Endothelial cell of umbilical vein (primary cell): ENCODE data around the gene PML. TPM values are rescaled to one million over a fixed set of nuclear protein-coding genes. Genes with fewer than 3 reads are reported as not detected.

Source experiments
- BruUV-seq: library from RNA; stranded (reverse); fragments of 400-500 nt; replicated peaks from 2 replicates; lab custom pipeline; 2021; lab: Mats Ljungman, UMichigan
- CTCF ChIA-PET: fragments of 300-600, 350-600 bp; sonication (Branson Sonifier 250); formaldehyde crosslinking; loops from one replicate; lab custom pipeline; 2021; ENCODE audit warnings: antibody characterized with exemption, inconsistent platforms; lab: Charles Lee
- POLR2A ChIA-PET: fragments of 300-600, 350-600 bp; sonication (Branson Sonifier 250); formaldehyde crosslinking; loops from one replicate; lab custom pipeline; 2021; ENCODE audit warnings: antibody characterized with exemption, inconsistent platforms; lab: Charles Lee
- DNase-seq: peaks from one replicate; pipeline ENCODE4 v3.0.0-alpha.2; 2011; ENCODE audit warnings: low read depth, low spot score
- FAIRE-seq: peaks from 2 replicates; lab custom pipeline; 2011; peaks lifted over from hg19 to GRCh38; lab: Jason Lieb, UNC
- H2AFZ ChIP-seq: 2 replicates; pipeline ENCODE4 v1.6.0; 2012; ENCODE audit warnings: low read depth, low read length, control low read depth, inconsistent platforms
- H3K27ac ChIP-seq: 2 replicates; pipeline ENCODE4 v1.5.1; 2011; ENCODE audit warnings: low read depth, mild to moderate bottlenecking, control low read depth, low read length, moderate library complexity; ENCODE audit not compliant: insufficient read depth
- H3K27me3 ChIP-seq, 2 experiments: 2 replicates each; pipeline versions ENCODE4 v1.6.0 to v1.6.1; 2011; ENCODE audit warnings: low read length in 2 of 2, mixed read lengths in 1 of 2; ENCODE audit not compliant: control insufficient read depth in 2 of 2, insufficient read depth in 2 of 2
- H3K36me3 ChIP-seq, 2 experiments: 2 replicates in 1 of 2; 3 replicates in 1 of 2; pipeline ENCODE4 v1.5.1; 2011; ENCODE audit warnings: low read length in 2 of 2, mild to moderate bottlenecking in 1 of 2, moderate library complexity in 1 of 2; ENCODE audit not compliant: control insufficient read depth in 2 of 2, insufficient read depth in 2 of 2; ENCODE audit errors: extremely low read depth in 1 of 2
- H3K4me1 ChIP-seq: 3 replicates; pipeline ENCODE4 v1.5.1; 2011; ENCODE audit warnings: mild to moderate bottlenecking, low read length; ENCODE audit not compliant: control insufficient read depth, insufficient read depth; ENCODE audit errors: extremely low read depth
- H3K4me2 ChIP-seq: 2 replicates; pipeline ENCODE4 v1.6.1; 2011; ENCODE audit warnings: low read length, control low read depth, mixed read lengths; ENCODE audit not compliant: insufficient read depth
- H3K4me3 ChIP-seq, 3 experiments: fragments of 200-600 bp in 1 of 3; sonication (generic), shearing (Covaris generic) in 1 of 3; replicated peaks in 1 of 3; 2 replicates each; pipeline ENCODE4 v1.5.1; 2011 to 2016; ENCODE audit warnings: control low read depth in 3 of 3, low read length in 3 of 3, mild to moderate bottlenecking in 2 of 3, inconsistent platforms in 1 of 3, low read depth in 1 of 3, moderate library complexity in 1 of 3; ENCODE audit not compliant: insufficient read depth in 1 of 3
- H3K79me2 ChIP-seq: 2 replicates; pipeline ENCODE4 v1.6.0; 2012; ENCODE audit warnings: low read length, inconsistent platforms; ENCODE audit not compliant: control insufficient read depth, insufficient read depth
- H3K9ac ChIP-seq: replicated peaks from 2 replicates; pipeline ENCODE3; 2011; ENCODE audit warnings: low read length, control low read depth; ENCODE audit not compliant: insufficient read depth; ENCODE audit errors: extremely low read depth
- H3K9me1 ChIP-seq: replicated peaks from 3 replicates; pipeline ENCODE4 v1.6.0; 2011; ENCODE audit warnings: mild to moderate bottlenecking, low read length; ENCODE audit not compliant: control insufficient read depth, insufficient read depth; ENCODE audit errors: extremely low read depth
- H3K9me3 ChIP-seq: replicated peaks from 2 replicates; pipeline ENCODE4 v1.5.1; 2012; ENCODE audit warnings: low read length, inconsistent platforms; ENCODE audit not compliant: control insufficient read depth, insufficient read depth
- H4K20me1 ChIP-seq: replicated peaks from 2 replicates; pipeline ENCODE3; 2011; ENCODE audit warnings: mild to moderate bottlenecking, low read length; ENCODE audit not compliant: control insufficient read depth, insufficient read depth; ENCODE audit errors: extremely low read depth
- EZH2 ChIP-seq: IDR thresholded peaks from 2 replicates; pipeline ENCODE4 v1.6.1; 2012; ENCODE audit warnings: borderline replicate concordance, low read depth, mild to moderate bottlenecking, moderate library complexity, low read length, inconsistent platforms; ENCODE audit not compliant: severe bottlenecking
- FOS ChIP-seq: IDR thresholded peaks from 2 replicates; pipeline ENCODE4 v1.6.1; 2011; ENCODE audit warnings: mild to moderate bottlenecking, low read length, moderate library complexity, borderline replicate concordance; ENCODE audit not compliant: insufficient read depth
- GATA2 ChIP-seq: IDR thresholded peaks from 2 replicates; pipeline ENCODE4 v1.7.0; 2011; ENCODE audit warnings: low read depth, mild to moderate bottlenecking, moderate library complexity, mixed read lengths, low read length; ENCODE audit not compliant: insufficient read length, insufficient read depth
- JUN ChIP-seq: IDR thresholded peaks from 2 replicates; pipeline ENCODE4 v1.6.1; 2011; ENCODE audit warnings: borderline replicate concordance, low read depth; ENCODE audit not compliant: insufficient read length, insufficient read depth
- MYC ChIP-seq: IDR thresholded peaks from one replicate; pipeline ENCODE4 v1.6.1; 2011; ENCODE audit warnings: mild to moderate bottlenecking, low read depth, low read length
- POLR2A ChIP-seq: IDR thresholded peaks from 2 replicates; pipeline ENCODE4 v1.6.1; 2012; ENCODE audit warnings: low read depth, mild to moderate bottlenecking, control low read depth, low read length
- POLR2AphosphoS5 ChIP-seq: IDR thresholded peaks from 2 replicates; pipeline ENCODE4 v1.6.1; 2012; ENCODE audit warnings: low read depth, mild to moderate bottlenecking, control low read depth, low read length, moderate library complexity; ENCODE audit not compliant: insufficient read depth
- dilution Hi-C: fragments of 300-500 bp; cut with MboI; formaldehyde crosslinking; loops from one replicate; pipeline ENCODE4 v1.15.0; 2019; ENCODE audit warnings: low sequenced_read_pairs; ENCODE audit not compliant: extremely low pct_ligation_motif_present
- intact Hi-C: fragments of 100-400 bp; cut with micrococcal nuclease; formaldehyde crosslinking; loops from one replicate; pipeline ENCODE4 v1.10.0; 2022
- polyA plus RNA-seq, 4 experiments: library from polyadenylated mRNA; depleted of rRNA in 3 of 4; stranded (reverse) in 3 of 4; unstranded in 1 of 4; fragments of >200 nt; gene quantifications; 2 replicates each; pipeline versions ENCODE4 v1.2.1 to v1.2.3, GENCODE V29; 2011 to 2012; ENCODE audit warnings: missing spikeins in 1 of 4
- total RNA-seq: library from RNA; stranded (reverse); gene quantifications from 2 replicates; pipeline ENCODE4 v1.2.3, GENCODE V29; 2021
- TF ChIP-seq, protein P1 (sequence below), 2 donors: IDR thresholded peaks; 1 replicate in 1 of 2; 2 replicates in 1 of 2; pipeline ENCODE4 v1.5.1; 2011; ENCODE audit warnings: low read length in 2 of 2, mild to moderate bottlenecking in 2 of 2, moderate library complexity in 2 of 2, control low read depth in 1 of 2, inconsistent platforms in 1 of 2, low read depth in 1 of 2; ENCODE audit not compliant: insufficient read depth in 1 of 2; ENCODE audit errors: extremely low read depth in 1 of 2
- TF ChIP-seq, protein P2 (sequence below): IDR thresholded peaks from 2 replicates; pipeline ENCODE4 v1.6.1; 2011; ENCODE audit not compliant: insufficient read depth, insufficient read length

The PML gene
- total and polyA plus RNA-seq, 2 donors (not counting 3 experiments of a cell fraction or from before 2014, with no cell fraction given): 30.4 to 79.6 TPM

DNA sequence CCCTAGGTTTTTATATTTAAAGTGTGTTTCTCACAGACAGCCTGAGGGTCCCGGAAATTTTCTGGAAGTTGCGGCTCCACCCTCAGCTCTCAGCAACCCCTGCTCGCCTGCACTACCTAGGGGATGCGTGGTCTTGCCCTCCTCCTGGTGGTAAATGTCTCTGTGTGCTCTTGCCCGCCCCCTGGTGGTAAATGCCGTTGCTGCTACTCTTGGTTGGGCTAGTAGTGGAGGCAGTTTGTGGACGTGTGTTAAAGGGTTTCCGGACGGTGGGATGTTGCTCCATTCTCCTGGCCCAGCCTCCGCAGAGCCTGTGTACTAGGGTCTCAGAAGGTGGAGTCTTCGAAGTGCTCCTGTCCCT, 29.8 kb upstream of the PML start:
- intact Hi-C loops: loop anchor here (1.0 to 2.0 kb wide), 3 partner anchors 13 to 90 kb away; no protein-coding TSS in a partner anchor
- Histone ChIP-seq H3K9ac (no peak overlapping the region), H4K20me1 (no peaks in the 10 kb centered on the region), H2AFZ (peak overlapping the region; percentile 69), H3K9me3 (no peaks in the 10 kb centered on the region), H3K27me3 (no peaks in the 10 kb centered on the region), H3K79me2 (no peaks in the 10 kb centered on the region), H3K27ac (no peak overlapping the region), H3K36me3 (no peaks in the 10 kb centered on the region), H3K9me1 (no peaks in the 10 kb centered on the region), H3K4me3 (no peak overlapping the region), H3K4me2 (no peak overlapping the region), H3K4me1 (peaks cover 20% of the 10 kb centered on the region)
- BruUV-seq: no TSS peak
- POLR2A ChIA-PET: no interaction called here
- dilution Hi-C loops: no loop called here
- TF ChIP-seq, protein P1, sequence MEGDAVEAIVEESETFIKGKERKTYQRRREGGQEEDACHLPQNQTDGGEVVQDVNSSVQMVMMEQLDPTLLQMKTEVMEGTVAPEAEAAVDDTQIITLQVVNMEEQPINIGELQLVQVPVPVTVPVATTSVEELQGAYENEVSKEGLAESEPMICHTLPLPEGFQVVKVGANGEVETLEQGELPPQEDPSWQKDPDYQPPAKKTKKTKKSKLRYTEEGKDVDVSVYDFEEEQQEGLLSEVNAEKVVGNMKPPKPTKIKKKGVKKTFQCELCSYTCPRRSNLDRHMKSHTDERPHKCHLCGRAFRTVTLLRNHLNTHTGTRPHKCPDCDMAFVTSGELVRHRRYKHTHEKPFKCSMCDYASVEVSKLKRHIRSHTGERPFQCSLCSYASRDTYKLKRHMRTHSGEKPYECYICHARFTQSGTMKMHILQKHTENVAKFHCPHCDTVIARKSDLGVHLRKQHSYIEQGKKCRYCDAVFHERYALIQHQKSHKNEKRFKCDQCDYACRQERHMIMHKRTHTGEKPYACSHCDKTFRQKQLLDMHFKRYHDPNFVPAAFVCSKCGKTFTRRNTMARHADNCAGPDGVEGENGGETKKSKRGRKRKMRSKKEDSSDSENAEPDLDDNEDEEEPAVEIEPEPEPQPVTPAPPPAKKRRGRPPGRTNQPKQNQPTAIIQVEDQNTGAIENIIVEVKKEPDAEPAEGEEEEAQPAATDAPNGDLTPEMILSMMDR (IDR thresholded peaks at IDR 0.05; ENCODE audit: extremely low read depth in 1 of 2, insufficient read depth in 1 of 2, low read depth in 1 of 2, low read length in 2 of 2): peak; percentile 95 to 98
- TF ChIP-seq, protein P2, sequence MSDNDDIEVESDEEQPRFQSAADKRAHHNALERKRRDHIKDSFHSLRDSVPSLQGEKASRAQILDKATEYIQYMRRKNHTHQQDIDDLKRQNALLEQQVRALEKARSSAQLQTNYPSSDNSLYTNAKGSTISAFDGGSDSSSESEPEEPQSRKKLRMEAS: no peak
- CTCF ChIA-PET: interaction anchor here (0.6 to 13.1 kb wide), 16 partner anchors 8 to 357 kb away, joined by 3 to 651 read pairs (median 4); partner anchors contain the start of genes LOXL1 and TBC1D21
- DNase-seq: peak; percentile 83
- FAIRE-seq: peak; percentile 79

DNA sequence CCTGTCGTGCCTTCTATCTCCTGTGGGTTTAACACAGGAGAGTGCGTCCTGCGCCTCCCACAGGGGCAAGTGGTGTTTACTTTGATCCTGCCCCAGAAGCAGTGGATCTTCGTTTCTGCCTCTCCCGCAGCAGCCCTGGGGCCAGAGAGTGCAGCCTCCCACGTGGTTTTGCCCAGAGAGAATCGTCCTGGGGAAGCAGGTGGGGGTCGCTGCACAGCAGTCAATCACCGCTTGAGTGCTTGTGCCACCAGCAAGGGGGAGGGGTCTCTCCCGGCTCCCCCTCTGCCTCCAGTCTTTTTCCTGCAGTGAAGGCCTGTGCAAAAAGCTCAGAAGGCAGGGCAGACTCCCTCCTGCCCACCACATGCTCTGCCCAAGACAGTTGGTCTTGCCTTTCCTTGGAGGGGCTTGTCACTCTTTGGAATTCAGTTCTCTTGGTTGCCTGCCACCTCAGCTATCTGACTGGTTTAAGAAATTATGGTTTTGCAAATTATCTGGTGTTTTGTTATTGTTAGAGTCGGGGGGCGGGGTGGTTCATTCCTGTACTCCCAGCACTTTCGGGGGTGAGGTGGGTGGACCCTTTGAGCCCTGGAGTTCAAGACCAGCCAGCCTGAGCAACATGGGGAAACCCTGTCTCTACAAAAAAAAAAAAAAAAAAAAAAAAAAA, 29.3 kb upstream of the PML start:
- ChIA-PET CTCF (interaction anchor here (1.0 to 13.1 kb wide), 5 partner anchors 9 to 92 kb away, joined by 3 to 651 read pairs (median 46); partner anchors contain the start of gene TBC1D21), POLR2A (no interaction called here)
- no peaks in the 10 kb centered on the region for H3K36me3 ChIP-seq
- H3K79me2 ChIP-seq: no peaks in the 10 kb centered on the region
- H2AFZ ChIP-seq: peak overlapping the region; percentile 69
- H3K9me1 ChIP-seq: no peaks in the 10 kb centered on the region
- no peaks in the 10 kb centered on the region for H4K20me1 ChIP-seq
- no peaks in the 10 kb centered on the region for H3K9me3 ChIP-seq
- no peak overlapping the region for H3K9ac ChIP-seq
- TF ChIP-seq JUN: no peak
- TF ChIP-seq GATA2: no peak
- TF ChIP-seq POLR2AphosphoS5: no peak
- TF ChIP-seq, protein P1 (IDR thresholded peaks at IDR 0.05; ENCODE audit: extremely low read depth in 1 of 2, insufficient read depth in 1 of 2, low read depth in 1 of 2, low read length in 2 of 2): no peak
- no peak for TF ChIP-seq MYC
- TF ChIP-seq, protein P2: no peak
- no peak for TF ChIP-seq FOS
- TF ChIP-seq EZH2: no peak
- no peak for TF ChIP-seq POLR2A
- no peak overlapping the region for H3K4me3 ChIP-seq
- H3K27me3 ChIP-seq: no peaks in the 10 kb centered on the region
- peaks cover 21% of the 10 kb centered on the region for H3K4me1 ChIP-seq
- no peak overlapping the region for H3K4me2 ChIP-seq
- intact Hi-C loops (loop anchor here (2.0 kb wide), 1 partner anchor 90 kb away; no protein-coding TSS in a partner anchor), dilution Hi-C loops (no loop called here)
- no TSS peak for BruUV-seq
- H3K27ac ChIP-seq: no peak overlapping the region
- FAIRE-seq (no peak), DNase-seq (no peak)
